ENCODE measurements around the gene BRWD1.

BRWD1 gene

GRCh38 chr21:39327727-39328126 is 14.3 kb upstream of the BRWD1 start:
- DNase-seq (ENCODE audit: low spot score), result no peak

- DNase-seq (ENCODE audit: low spot score), result no peak
Measured at GRCh38 chr21:39326607-39327307, 13.3 kb upstream of the BRWD1 start.

- no peak for DNase-seq (ENCODE audit: low spot score)
Measured at GRCh38 chr21:39325458-39325857, 12.0 kb upstream of the BRWD1 start.

- DNase-seq (ENCODE audit: low spot score), result no peak
Measured at GRCh38 chr21:39321424-39321823, 8.0 kb upstream of the BRWD1 start.

- DNase-seq (ENCODE audit: low spot score), result no peak
Measured at GRCh38 chr21:39319814-39320332, 6.4 kb upstream of the BRWD1 start.

GRCh38 chr21:39319251-39319756 is 5.9 kb upstream of the BRWD1 start:
- DNase-seq (ENCODE audit: low spot score), result no peak

- DNase-seq (ENCODE audit: low spot score), result no peak
Measured at GRCh38 chr21:39318091-39318959, 4.9 kb upstream of the BRWD1 start.

GRCh38 chr21:39317134-39318090 is 4.0 kb upstream of the BRWD1 start:
- no peak for DNase-seq (ENCODE audit: low spot score)

GRCh38 chr21:39316729-39317128 is 3.3 kb upstream of the BRWD1 start:
- DNase-seq (ENCODE audit: low spot score), result no peak

- DNase-seq (ENCODE audit: low spot score), result peak; percentile 68
Measured at GRCh38 chr21:39315603-39316445, 2.4 kb upstream of the BRWD1 start.

- DNase-seq (ENCODE audit: low spot score), result peak; percentile 35
Measured at GRCh38 chr21:39314143-39315027, 953 bp upstream of the BRWD1 start.

- DNase-seq (ENCODE audit: low spot score), result no peak
Measured at GRCh38 chr21:39313042-39313570, 326 bp downstream of the BRWD1 start.

- peak; percentile 94 for DNase-seq (ENCODE audit: low spot score)
Measured at GRCh38 chr21:39312112-39313041, 1.1 kb downstream of the BRWD1 start.

- no peak for DNase-seq (ENCODE audit: low spot score)
Measured at GRCh38 chr21:39311164-39311563, 2.3 kb downstream of the BRWD1 start.

- DNase-seq (ENCODE audit: low spot score), result no peak
Measured at GRCh38 chr21:39307466-39307865, 6.0 kb downstream of the BRWD1 start.

- DNase-seq (ENCODE audit: low spot score), result no peak
Measured at GRCh38 chr21:39300587-39300986, 12.8 kb downstream of the BRWD1 start.

GRCh38 chr21:39296891-39297290 is 16.5 kb downstream of the BRWD1 start:
- DNase-seq (ENCODE audit: low spot score), result no peak

GRCh38 chr21:39288987-39289386 is 24.4 kb downstream of the BRWD1 start:
- no peak for DNase-seq (ENCODE audit: low spot score)
